GM18907 (cell line): ENCODE measurements around the gene MYO15B.

Experiments
- ATAC-seq: cut with Tn5 transposase; IDR thresholded peaks from one replicate; pipeline ENCODE4 v1.9.1; 2021; ENCODE audit warnings: mild to moderate bottlenecking, moderate library complexity; ENCODE audit not compliant: unreplicated experiment

Gene MYO15B

GRCh38 chr17:75558666-75559530, 28.7 kb upstream of the MYO15B start:
- ATAC-seq, result no peak

GRCh38 chr17:75559958-75560533, 27.6 kb upstream of the MYO15B start:
- ATAC-seq, result no peak

GRCh38 chr17:75561927-75562603, 25.5 kb upstream of the MYO15B start:
- no peak for ATAC-seq

- ATAC-seq, result no peak
These were observed 24.4 kb upstream of the MYO15B start for GRCh38 chr17:75563063-75563758.

- ATAC-seq, result no peak
These were observed 23.4 kb upstream of the MYO15B start for GRCh38 chr17:75564195-75564594.

GRCh38 chr17:75565066-75565465, 22.5 kb upstream of the MYO15B start:
- no peak for ATAC-seq

- no peak for ATAC-seq
These were observed 22.0 kb upstream of the MYO15B start for GRCh38 chr17:75565618-75566017.

- ATAC-seq, result no peak
These were observed 21.2 kb upstream of the MYO15B start for GRCh38 chr17:75566416-75566815.

GRCh38 chr17:75566834-75567233, 20.8 kb upstream of the MYO15B start:
- ATAC-seq, result no peak

GRCh38 chr17:75568412-75569255, 19.0 kb upstream of the MYO15B start:
- no peak for ATAC-seq

- ATAC-seq, result no peak
These were observed 17.4 kb upstream of the MYO15B start for GRCh38 chr17:75570034-75570676.

GRCh38 chr17:75570772-75571171, 16.8 kb upstream of the MYO15B start:
- peak; percentile 8 for ATAC-seq

- peak; percentile 62 for ATAC-seq
These were observed 16.3 kb upstream of the MYO15B start for GRCh38 chr17:75571197-75571884.

GRCh38 chr17:75571885-75572215, 15.8 kb upstream of the MYO15B start:
- ATAC-seq, result no peak

- no peak for ATAC-seq
These were observed 14.7 kb upstream of the MYO15B start for GRCh38 chr17:75572713-75573539.

- no peak for ATAC-seq
These were observed 14.1 kb upstream of the MYO15B start for GRCh38 chr17:75573540-75573957.

GRCh38 chr17:75573994-75574393, 13.6 kb upstream of the MYO15B start:
- no peak for ATAC-seq

GRCh38 chr17:75574404-75575036, 13.1 kb upstream of the MYO15B start:
- ATAC-seq, result no peak
